ENCODE measurements around the gene CYP1B1.

Gene CYP1B1

GRCh38 chr2:38074764-38075506 lies 1.0 kb downstream of the CYP1B1 start:
- Histone ChIP-seq H3K79me2 (ENCODE audit: insufficient read depth, low read length) (no peaks in the 10 kb centered on the region), H2AFZ (ENCODE audit: low read length) (no peak overlapping the region), H3K4me3 (ENCODE audit: low read depth, low read length, poor library complexity, severe bottlenecking) (no peak overlapping the region), H3K4me1 (ENCODE audit: insufficient read depth, low read length, severe bottlenecking) (no peaks in the 10 kb centered on the region), H3K4me2 (ENCODE audit: low read length) (no peak overlapping the region), H4K20me1 (ENCODE audit: insufficient read depth, low read length) (no peaks in the 10 kb centered on the region), H3K9me3 (ENCODE audit: low read length) (no peaks in the 10 kb centered on the region), H3K27ac (ENCODE audit: low read depth, low read length, poor library complexity, severe bottlenecking) (no peak overlapping the region), H3K27me3 (ENCODE audit: insufficient read depth, low read length) (no peaks in the 10 kb centered on the region), H3F3A (ENCODE audit: insufficient read depth, low read length) (no peaks in the 10 kb centered on the region), H3K36me3 (ENCODE audit: insufficient read depth, low read length) (no peaks in the 10 kb centered on the region), H3K9me2 (ENCODE audit: low read depth, low read length) (no peaks in the 10 kb centered on the region), H3K9ac (ENCODE audit: low read length) (no peak overlapping the region)
- TF ChIP-seq EZH2 (IDR thresholded peaks at IDR 0.05; ENCODE audit: borderline replicate concordance, low read length): no peak
- TF ChIP-seq, protein P1, sequence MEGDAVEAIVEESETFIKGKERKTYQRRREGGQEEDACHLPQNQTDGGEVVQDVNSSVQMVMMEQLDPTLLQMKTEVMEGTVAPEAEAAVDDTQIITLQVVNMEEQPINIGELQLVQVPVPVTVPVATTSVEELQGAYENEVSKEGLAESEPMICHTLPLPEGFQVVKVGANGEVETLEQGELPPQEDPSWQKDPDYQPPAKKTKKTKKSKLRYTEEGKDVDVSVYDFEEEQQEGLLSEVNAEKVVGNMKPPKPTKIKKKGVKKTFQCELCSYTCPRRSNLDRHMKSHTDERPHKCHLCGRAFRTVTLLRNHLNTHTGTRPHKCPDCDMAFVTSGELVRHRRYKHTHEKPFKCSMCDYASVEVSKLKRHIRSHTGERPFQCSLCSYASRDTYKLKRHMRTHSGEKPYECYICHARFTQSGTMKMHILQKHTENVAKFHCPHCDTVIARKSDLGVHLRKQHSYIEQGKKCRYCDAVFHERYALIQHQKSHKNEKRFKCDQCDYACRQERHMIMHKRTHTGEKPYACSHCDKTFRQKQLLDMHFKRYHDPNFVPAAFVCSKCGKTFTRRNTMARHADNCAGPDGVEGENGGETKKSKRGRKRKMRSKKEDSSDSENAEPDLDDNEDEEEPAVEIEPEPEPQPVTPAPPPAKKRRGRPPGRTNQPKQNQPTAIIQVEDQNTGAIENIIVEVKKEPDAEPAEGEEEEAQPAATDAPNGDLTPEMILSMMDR (IDR thresholded peaks at IDR 0.05; ENCODE audit: low read length): no peak

DNA sequence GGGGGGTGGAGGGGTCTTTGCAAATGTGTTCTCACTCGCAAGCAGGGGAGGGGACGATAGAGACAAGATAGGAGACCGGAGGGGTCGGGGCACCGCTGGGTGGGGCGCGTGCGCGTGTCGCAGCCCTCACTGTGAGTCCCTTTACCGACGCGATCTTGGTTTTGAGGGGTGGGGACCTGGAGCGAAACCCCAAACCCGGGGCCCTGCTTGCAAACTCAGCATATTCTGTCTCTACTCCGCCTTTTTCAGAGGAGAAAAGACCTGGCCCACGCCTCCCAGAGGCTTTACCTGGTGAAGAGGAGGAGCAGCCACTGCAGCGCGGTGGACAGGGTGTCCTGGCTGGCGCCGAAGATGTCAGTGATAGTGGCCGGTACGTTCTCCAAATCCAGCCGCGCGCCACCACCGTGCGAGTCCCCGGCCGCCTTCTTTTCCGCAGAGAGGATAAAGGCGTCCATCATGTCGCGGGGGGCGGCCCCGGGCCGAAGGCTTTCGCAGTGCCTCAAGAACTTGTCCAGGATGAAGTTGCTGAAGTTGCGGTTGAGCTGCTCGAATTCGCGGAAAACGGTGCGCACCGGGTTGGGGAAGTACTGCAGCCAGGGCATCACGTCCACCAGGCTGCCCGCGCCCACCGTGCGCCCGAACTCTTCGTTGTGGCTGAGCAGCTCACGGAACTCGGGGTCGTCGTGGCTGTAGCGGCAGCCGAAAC lies 1.7 kb downstream of the CYP1B1 start:
- no peak overlapping the region for H2AFZ ChIP-seq (ENCODE audit: low read length)
- no peaks in the 10 kb centered on the region for H3K79me2 ChIP-seq (ENCODE audit: insufficient read depth, low read length)
- H3K9ac ChIP-seq (ENCODE audit: low read length): no peak overlapping the region
- no peak overlapping the region for H3K4me2 ChIP-seq (ENCODE audit: low read length)
- no peaks in the 10 kb centered on the region for H4K20me1 ChIP-seq (ENCODE audit: insufficient read depth, low read length)
- H3K36me3 ChIP-seq (ENCODE audit: insufficient read depth, low read length): no peaks in the 10 kb centered on the region
- H3K9me2 ChIP-seq (ENCODE audit: low read depth, low read length): no peaks in the 10 kb centered on the region
- no peak overlapping the region for H3K27ac ChIP-seq (ENCODE audit: low read depth, low read length, poor library complexity, severe bottlenecking)
- H3F3A ChIP-seq (ENCODE audit: insufficient read depth, low read length): no peaks in the 10 kb centered on the region
- no peaks in the 10 kb centered on the region for H3K27me3 ChIP-seq (ENCODE audit: insufficient read depth, low read length)
- no peaks in the 10 kb centered on the region for H3K9me3 ChIP-seq (ENCODE audit: low read length)
- TF ChIP-seq, protein P1 (IDR thresholded peaks at IDR 0.05; ENCODE audit: low read length): no peak
- no peak for TF ChIP-seq EZH2 (IDR thresholded peaks at IDR 0.05; ENCODE audit: borderline replicate concordance, low read length)
- no peaks in the 10 kb centered on the region for H3K4me1 ChIP-seq (ENCODE audit: insufficient read depth, low read length, severe bottlenecking)
- H3K4me3 ChIP-seq (ENCODE audit: low read depth, low read length, poor library complexity, severe bottlenecking): no peak overlapping the region

DNA sequence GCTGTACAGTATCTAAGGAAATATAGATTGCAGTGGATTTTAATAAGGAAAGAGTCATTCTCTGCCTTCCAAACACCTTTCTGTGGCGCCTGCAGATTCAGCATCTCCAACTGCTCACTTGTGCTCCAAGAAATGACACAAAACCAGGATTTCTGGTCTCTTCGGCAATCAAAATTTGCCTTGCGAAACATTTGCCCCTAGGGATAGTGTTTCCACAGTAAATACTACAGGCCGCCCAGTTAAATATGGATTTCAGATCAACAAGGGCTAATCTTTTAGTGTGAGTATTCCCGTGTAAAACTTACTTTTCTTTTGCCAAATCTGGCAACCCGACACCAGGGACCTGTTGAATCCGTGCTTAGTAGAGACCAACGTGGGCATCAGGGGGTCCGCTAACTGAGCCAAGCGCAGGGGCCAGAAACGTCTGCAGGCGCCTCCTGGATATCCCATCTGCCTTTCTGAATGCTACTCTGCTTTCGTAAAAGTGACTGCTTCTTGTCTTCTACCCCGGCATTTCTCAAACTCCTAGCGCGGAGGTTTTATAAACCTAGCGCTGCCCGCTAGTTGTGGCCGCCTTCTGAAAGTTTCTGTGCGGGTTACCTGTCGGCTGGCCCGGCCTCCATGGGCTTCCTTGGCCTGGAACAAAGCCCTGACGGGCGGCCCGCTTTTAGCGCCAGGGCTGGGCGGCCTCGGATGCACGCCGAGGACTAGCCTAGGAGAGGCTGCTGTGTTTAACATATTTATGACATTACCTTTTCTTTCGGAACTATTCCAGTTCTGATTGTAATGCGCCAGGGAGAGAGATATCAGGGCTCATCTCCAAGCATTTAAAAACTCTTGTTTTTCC lies 2.5 kb downstream of the CYP1B1 start:
- H2AFZ ChIP-seq (ENCODE audit: low read length): no peak overlapping the region

More for the DNA sequence above, 2.5 kb downstream of the CYP1B1 start:
- no peaks in the 10 kb centered on the region for H3K4me1 ChIP-seq (ENCODE audit: insufficient read depth, low read length, severe bottlenecking)
- TF ChIP-seq, protein P1 (IDR thresholded peaks at IDR 0.05; ENCODE audit: low read length): no peak
- no peak for TF ChIP-seq EZH2 (IDR thresholded peaks at IDR 0.05; ENCODE audit: borderline replicate concordance, low read length)
- H3K4me2 ChIP-seq (ENCODE audit: low read length): no peak overlapping the region
- no peaks in the 10 kb centered on the region for H3K79me2 ChIP-seq (ENCODE audit: insufficient read depth, low read length)
- H3K9me3 ChIP-seq (ENCODE audit: low read length): no peaks in the 10 kb centered on the region
- no peaks in the 10 kb centered on the region for H4K20me1 ChIP-seq (ENCODE audit: insufficient read depth, low read length)
- no peaks in the 10 kb centered on the region for H3K9me2 ChIP-seq (ENCODE audit: low read depth, low read length)
- no peaks in the 10 kb centered on the region for H3F3A ChIP-seq (ENCODE audit: insufficient read depth, low read length)
- H3K27ac ChIP-seq (ENCODE audit: low read depth, low read length, poor library complexity, severe bottlenecking): no peak overlapping the region
- H3K27me3 ChIP-seq (ENCODE audit: insufficient read depth, low read length): no peaks in the 10 kb centered on the region
- no peak overlapping the region for H3K4me3 ChIP-seq (ENCODE audit: low read depth, low read length, poor library complexity, severe bottlenecking)
- no peak overlapping the region for H3K9ac ChIP-seq (ENCODE audit: low read length)
- no peaks in the 10 kb centered on the region for H3K36me3 ChIP-seq (ENCODE audit: insufficient read depth, low read length)

All from OCI-LY1 (cell line).